Activated naive CD4-positive, alpha-beta T cell treated with anti-CD3 and anti-CD28 coated beads, Interleukin-2, amount 50 U/mL, for 72 hours (primary cell): ENCODE measurements around the gene SPTB. TPM values are rescaled to one million over a fixed set of nuclear protein-coding genes. Genes with fewer than 3 reads are reported as not detected.

Experiments used
- ATAC-seq, 2 donors: fragments of 150-1000 bp; cut with Tn5 transposase; 2 replicates each; pipeline ENCODE4 v1.10.0; 2021; ENCODE audit warnings: mild to moderate bottlenecking in 2 of 2, moderate library complexity in 2 of 2
- DNase-seq, 2 donors: peaks; one replicate each; pipeline ENCODE4 v3.0.0; 2021 to 2022; ENCODE audit warnings: low spot score in 2 of 2
- H3K27ac Mint-ChIP-seq, 2 donors: one replicate each; pipeline ENCODE4 v1.8.0; 2022; ENCODE audit warnings: mild to moderate bottlenecking in 2 of 2, mixed read lengths in 2 of 2
- H3K36me3 Mint-ChIP-seq, 2 donors: one replicate each; pipeline ENCODE4 v1.8.0; 2022; ENCODE audit warnings: mixed read lengths in 2 of 2
- H3K9me3 Mint-ChIP-seq, 2 donors: one replicate each; pipeline ENCODE4 v1.8.0; 2022; ENCODE audit warnings: mixed read lengths in 2 of 2
- total RNA-seq, 2 donors: library from RNA; stranded (reverse); gene quantifications; one replicate each; pipeline ENCODE4 v1.2.3, GENCODE V29; 2022

Gene SPTB
- total RNA-seq, 2 donors from 2014 or later, result 0.41 to 0.66 TPM

- DNase-seq, result no peak
- Mint-ChIP-seq H3K27ac (no peak overlapping the region), H3K36me3 (no peaks in the 10 kb centered on the region), H3K9me3 (no peaks in the 10 kb centered on the region)
- no peak for ATAC-seq
Observed at GRCh38 chr14:64865992-64866391, 13.7 kb downstream of the SPTB start.

GRCh38 chr14:64865109-64865508 lies 14.6 kb downstream of the SPTB start:
- DNase-seq, result no peak
- no peak overlapping the region for H3K27ac Mint-ChIP-seq
- H3K9me3 Mint-ChIP-seq, result no peaks in the 10 kb centered on the region
- no peaks in the 10 kb centered on the region for H3K36me3 Mint-ChIP-seq
- no peak for ATAC-seq

GRCh38 chr14:64864258-64864657 lies 15.4 kb downstream of the SPTB start:
- DNase-seq (no peak), ATAC-seq (no peak)
- Mint-ChIP-seq H3K27ac (no peak overlapping the region), H3K36me3 (no peaks in the 10 kb centered on the region), H3K9me3 (no peaks in the 10 kb centered on the region)

- DNase-seq (no peak), ATAC-seq (no peak)
- H3K27ac Mint-ChIP-seq, result peak overlapping the region in 1 of 2 donors; percentile 13
- H3K36me3 Mint-ChIP-seq, result no peaks in the 10 kb centered on the region
- H3K9me3 Mint-ChIP-seq, result no peaks in the 10 kb centered on the region
Observed at GRCh38 chr14:64861916-64862315, 17.8 kb downstream of the SPTB start.

GRCh38 chr14:64860039-64860438 lies 19.7 kb downstream of the SPTB start:
- DNase-seq (no peak), ATAC-seq (no peak)
- Mint-ChIP-seq H3K27ac (no peak overlapping the region), H3K9me3 (no peaks in the 10 kb centered on the region), H3K36me3 (no peaks in the 10 kb centered on the region)

GRCh38 chr14:64857979-64858744 lies 21.5 kb downstream of the SPTB start:
- no peak overlapping the region for H3K27ac Mint-ChIP-seq
- H3K9me3 Mint-ChIP-seq, result no peaks in the 10 kb centered on the region
- no peak for ATAC-seq

GRCh38 chr14:64856529-64857445 lies 22.9 kb downstream of the SPTB start:
- Mint-ChIP-seq H3K36me3 (no peaks in the 10 kb centered on the region), H3K9me3 (no peaks in the 10 kb centered on the region), H3K27ac (no peak overlapping the region)
- ATAC-seq (no peak), DNase-seq (no peak)

More at GRCh38 chr14:64857979-64858744, 21.5 kb downstream of the SPTB start:
- no peaks in the 10 kb centered on the region for H3K36me3 Mint-ChIP-seq
- no peak for DNase-seq

GRCh38 chr14:64855721-64856528 lies 23.8 kb downstream of the SPTB start:
- no peak for DNase-seq
- Mint-ChIP-seq H3K36me3 (no peaks in the 10 kb centered on the region), H3K9me3 (no peaks in the 10 kb centered on the region), H3K27ac (no peak overlapping the region)
- ATAC-seq, result no peak

- no peak for ATAC-seq
- H3K36me3 Mint-ChIP-seq, result no peaks in the 10 kb centered on the region
- no peak for DNase-seq
- H3K27ac Mint-ChIP-seq, result no peak overlapping the region
- H3K9me3 Mint-ChIP-seq, result peaks cover 0 to 7% of the 10 kb centered on the region in 2 donors
Observed at GRCh38 chr14:64850369-64851137, 29.2 kb downstream of the SPTB start.

GRCh38 chr14:64849940-64850339 lies 29.8 kb downstream of the SPTB start:
- ATAC-seq (no peak), DNase-seq (no peak)
- H3K36me3 Mint-ChIP-seq, result no peaks in the 10 kb centered on the region
- H3K27ac Mint-ChIP-seq, result no peak overlapping the region
- H3K9me3 Mint-ChIP-seq, result peaks cover 0 to 7% of the 10 kb centered on the region in 2 donors

GRCh38 chr14:64848239-64848638 lies 31.5 kb downstream of the SPTB start:
- ATAC-seq (peak in 1 of 2 donors; percentile 46), DNase-seq (no peak)
- peaks cover 0 to 7% of the 10 kb centered on the region in 2 donors for H3K9me3 Mint-ChIP-seq
- no peak overlapping the region for H3K27ac Mint-ChIP-seq
- no peaks in the 10 kb centered on the region for H3K36me3 Mint-ChIP-seq

GRCh38 chr14:64846319-64846718 lies 33.4 kb downstream of the SPTB start:
- no peak for ATAC-seq
- Mint-ChIP-seq H3K9me3 (peaks cover 0 to 7% of the 10 kb centered on the region in 2 donors), H3K36me3 (no peaks in the 10 kb centered on the region), H3K27ac (no peak overlapping the region)
- DNase-seq, result no peak

- H3K27ac Mint-ChIP-seq, result no peak overlapping the region
- peaks cover 0 to 7% of the 10 kb centered on the region in 2 donors for H3K9me3 Mint-ChIP-seq
- ATAC-seq (no peak), DNase-seq (no peak)
- no peaks in the 10 kb centered on the region for H3K36me3 Mint-ChIP-seq
Observed at GRCh38 chr14:64845878-64846277, 33.8 kb downstream of the SPTB start.

- DNase-seq, result no peak
- ATAC-seq, result no peak
- no peaks in the 10 kb centered on the region for H3K36me3 Mint-ChIP-seq
- H3K27ac Mint-ChIP-seq, result no peak overlapping the region
- H3K9me3 Mint-ChIP-seq, result peaks cover 0 to 7% of the 10 kb centered on the region in 2 donors
Observed at GRCh38 chr14:64844969-64845536, 34.7 kb downstream of the SPTB start.

GRCh38 chr14:64844272-64844671 lies 35.4 kb downstream of the SPTB start:
- Mint-ChIP-seq H3K27ac (no peak overlapping the region), H3K9me3 (peaks cover 0 to 7% of the 10 kb centered on the region in 2 donors), H3K36me3 (no peaks in the 10 kb centered on the region)
- ATAC-seq (no peak), DNase-seq (no peak)

- Mint-ChIP-seq H3K36me3 (no peaks in the 10 kb centered on the region), H3K9me3 (peaks cover 0 to 7% of the 10 kb centered on the region in 2 donors), H3K27ac (no peak overlapping the region)
- ATAC-seq (no peak), DNase-seq (no peak)
Observed at GRCh38 chr14:64843548-64843947, 36.2 kb downstream of the SPTB start.
